HAP-1 (cell line): ENCODE data around the gene CIB4.

Source experiments
- DNase-seq, 2 experiments: peaks; one replicate each; pipeline ENCODE4 v3.0.0-alpha.2; 2016 to 2020; ENCODE audit warnings: low spot score in 2 of 2
- H3K27me3 ChIP-seq: fragments of 250-450 bp; sonication (Bioruptor Pico); 2 replicates; pipeline ENCODE4 v1.5.1; 2020; ENCODE audit warnings: low read depth, mild to moderate bottlenecking, moderate library complexity
- H3K36me3 ChIP-seq: fragments of 250-450 bp; sonication (Bioruptor Pico); replicated peaks from 2 replicates; pipeline ENCODE4 v1.5.1; 2020; ENCODE audit warnings: mild to moderate bottlenecking
- H3K4me1 ChIP-seq: fragments of 250-450 bp; sonication (Bioruptor Pico); 2 replicates; pipeline ENCODE4 v1.5.1; 2020; ENCODE audit warnings: mild to moderate bottlenecking
- H3K4me3 ChIP-seq: fragments of 250-450 bp; sonication (Bioruptor Pico); 2 replicates; pipeline ENCODE4 v1.5.1; 2020; ENCODE audit warnings: mild to moderate bottlenecking, moderate library complexity
- H3K9me3 ChIP-seq: fragments of 250-450 bp; sonication (Bioruptor Pico); 2 replicates; pipeline ENCODE4 v1.5.1; 2020; ENCODE audit warnings: mild to moderate bottlenecking, moderate library complexity
- in situ Hi-C: fragments of 300-500 bp; cut with MboI; formaldehyde crosslinking; loops from 3 replicates; pipeline ENCODE4 v1.14.3; 2020; ENCODE audit warnings: low sequenced_read_pairs, inconsistent platforms, mixed read lengths

Gene CIB4

GRCh38 chr2:26590980-26591618 is 50.1 kb downstream of the CIB4 start:
- DNase-seq: no peak
- Histone ChIP-seq H3K9me3 (no peaks in the 10 kb centered on the region), H3K27me3 (peaks cover 52% of the 10 kb centered on the region), H3K36me3 (no peaks in the 10 kb centered on the region), H3K4me1 (no peaks in the 10 kb centered on the region), H3K4me3 (no peak overlapping the region)
- in situ Hi-C loops: no loop called here

DNA sequence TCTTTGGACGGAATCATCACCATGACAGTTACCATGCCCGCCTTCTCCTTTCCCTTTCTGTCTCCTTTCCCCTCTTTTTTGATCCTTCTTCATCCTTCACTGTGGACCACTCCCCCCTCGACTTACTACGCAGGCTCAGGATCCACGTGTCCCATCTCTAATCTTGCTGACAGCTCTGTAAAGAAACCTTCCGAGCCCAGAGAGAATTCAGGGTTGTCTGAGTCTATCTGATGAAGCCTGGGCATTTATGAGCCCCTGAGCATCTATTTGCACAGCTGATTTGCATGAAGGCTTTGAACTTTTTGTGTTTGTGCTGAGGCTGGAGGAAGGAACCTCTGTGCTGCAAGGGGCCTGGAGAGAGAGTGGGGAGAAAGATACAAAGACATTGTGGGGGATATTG is 50.7 kb downstream of the CIB4 start:
- peaks cover 50% of the 10 kb centered on the region for H3K27me3 ChIP-seq
- in situ Hi-C loops: no loop called here

DNA sequence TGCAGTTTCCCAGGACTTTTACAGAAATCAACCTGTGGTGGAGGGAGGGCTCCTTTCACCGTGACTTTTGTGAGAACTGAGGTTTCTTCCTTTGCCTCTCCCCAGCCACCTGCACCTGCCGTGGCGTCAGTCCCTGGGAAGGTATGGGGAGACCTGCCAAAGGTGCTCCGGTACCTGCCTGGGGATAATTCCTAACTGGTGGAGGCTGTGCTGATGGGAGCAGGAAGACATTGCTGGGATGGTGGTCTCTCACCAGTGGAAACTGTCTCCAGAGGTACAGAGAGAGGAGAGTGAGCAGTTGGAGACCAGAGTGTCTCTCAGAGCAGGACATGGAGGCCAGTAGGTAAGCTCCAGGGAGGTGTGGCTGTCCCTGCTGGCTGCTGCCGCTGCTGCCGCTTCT is 52.6 kb downstream of the CIB4 start:
- no peak overlapping the region for H3K4me3 ChIP-seq
- no peak for DNase-seq
- H3K27me3 ChIP-seq: peaks cover 40% of the 10 kb centered on the region
- H3K9me3 ChIP-seq: no peaks in the 10 kb centered on the region
- in situ Hi-C loops: no loop called here
- no peaks in the 10 kb centered on the region for H3K4me1 ChIP-seq
- H3K36me3 ChIP-seq: no peaks in the 10 kb centered on the region

More for the DNA sequence above, 50.7 kb downstream of the CIB4 start:
- no peak for DNase-seq
- H3K9me3 ChIP-seq: no peaks in the 10 kb centered on the region
- H3K4me1 ChIP-seq: no peaks in the 10 kb centered on the region
- no peaks in the 10 kb centered on the region for H3K36me3 ChIP-seq
- H3K4me3 ChIP-seq: no peak overlapping the region

DNA sequence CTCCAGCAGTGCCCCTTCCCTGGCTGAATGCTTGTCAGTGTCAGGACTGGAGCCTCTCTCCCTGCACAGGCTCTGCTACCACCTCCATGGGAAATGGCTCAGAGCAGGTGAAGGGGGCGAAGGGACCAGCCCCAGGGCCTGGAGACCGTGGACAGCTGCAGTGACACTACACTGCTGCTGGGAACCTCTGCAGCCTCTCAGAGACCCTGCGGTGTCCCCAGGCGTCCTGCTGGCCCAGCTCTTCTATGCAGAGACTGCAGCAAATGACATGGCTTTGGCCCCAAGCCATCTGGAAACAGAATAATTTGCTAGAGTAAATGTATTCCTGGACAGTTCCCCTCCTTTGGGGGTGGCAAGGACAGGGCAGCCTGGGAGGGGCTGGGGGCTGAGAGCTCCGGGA is 53.2 kb downstream of the CIB4 start:
- no peak for DNase-seq
- in situ Hi-C loops: no loop called here
- H3K36me3 ChIP-seq: no peaks in the 10 kb centered on the region
- no peaks in the 10 kb centered on the region for H3K9me3 ChIP-seq
- H3K4me1 ChIP-seq: no peaks in the 10 kb centered on the region
- H3K4me3 ChIP-seq: no peak overlapping the region
- peaks cover 40% of the 10 kb centered on the region for H3K27me3 ChIP-seq

- Histone ChIP-seq H3K4me3 (no peak overlapping the region), H3K36me3 (no peaks in the 10 kb centered on the region), H3K9me3 (no peaks in the 10 kb centered on the region), H3K27me3 (peaks cover 60% of the 10 kb centered on the region), H3K4me1 (no peaks in the 10 kb centered on the region)
- in situ Hi-C loops: no loop called here
- DNase-seq: no peak
Measured at GRCh38 chr2:26585966-26586365, 55.2 kb downstream of the CIB4 start.

DNA sequence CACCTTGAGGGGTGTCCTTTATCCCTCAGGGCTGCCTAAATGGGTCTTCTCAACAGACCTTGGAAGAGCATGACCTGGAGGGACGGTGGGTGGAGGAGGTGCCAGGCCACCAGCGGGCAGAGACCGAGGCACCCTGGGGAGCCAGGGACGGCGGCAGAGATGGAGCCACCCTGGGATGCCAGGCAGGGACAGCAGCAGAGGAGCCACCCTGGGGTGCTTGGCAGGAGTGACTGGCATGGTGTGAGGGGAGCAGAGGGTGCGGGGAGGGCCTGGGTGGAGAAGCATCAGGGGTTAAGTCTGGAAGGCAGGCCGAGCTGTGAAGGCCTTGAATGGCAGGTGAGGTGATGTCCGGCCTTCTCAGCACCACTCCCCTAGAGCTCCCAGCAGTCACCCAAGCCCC is 56.1 kb downstream of the CIB4 start:
- H3K9me3 ChIP-seq: no peaks in the 10 kb centered on the region
- H3K4me1 ChIP-seq: no peaks in the 10 kb centered on the region
- H3K4me3 ChIP-seq: no peak overlapping the region
- DNase-seq: no peak
- in situ Hi-C loops: no loop called here
- H3K27me3 ChIP-seq: peaks cover 65% of the 10 kb centered on the region
- no peaks in the 10 kb centered on the region for H3K36me3 ChIP-seq

- Histone ChIP-seq H3K4me3 (no peak overlapping the region), H3K36me3 (no peaks in the 10 kb centered on the region), H3K4me1 (no peaks in the 10 kb centered on the region), H3K27me3 (peaks cover 67% of the 10 kb centered on the region), H3K9me3 (no peaks in the 10 kb centered on the region)
- in situ Hi-C loops: no loop called here
- DNase-seq: no peak
Measured at GRCh38 chr2:26584656-26585055, 56.5 kb downstream of the CIB4 start.

GRCh38 chr2:26584191-26584590 is 57.0 kb downstream of the CIB4 start:
- Histone ChIP-seq H3K9me3 (no peaks in the 10 kb centered on the region), H3K36me3 (no peaks in the 10 kb centered on the region), H3K4me1 (no peaks in the 10 kb centered on the region), H3K4me3 (no peak overlapping the region), H3K27me3 (peaks cover 67% of the 10 kb centered on the region)
- in situ Hi-C loops: no loop called here
- no peak for DNase-seq

DNA sequence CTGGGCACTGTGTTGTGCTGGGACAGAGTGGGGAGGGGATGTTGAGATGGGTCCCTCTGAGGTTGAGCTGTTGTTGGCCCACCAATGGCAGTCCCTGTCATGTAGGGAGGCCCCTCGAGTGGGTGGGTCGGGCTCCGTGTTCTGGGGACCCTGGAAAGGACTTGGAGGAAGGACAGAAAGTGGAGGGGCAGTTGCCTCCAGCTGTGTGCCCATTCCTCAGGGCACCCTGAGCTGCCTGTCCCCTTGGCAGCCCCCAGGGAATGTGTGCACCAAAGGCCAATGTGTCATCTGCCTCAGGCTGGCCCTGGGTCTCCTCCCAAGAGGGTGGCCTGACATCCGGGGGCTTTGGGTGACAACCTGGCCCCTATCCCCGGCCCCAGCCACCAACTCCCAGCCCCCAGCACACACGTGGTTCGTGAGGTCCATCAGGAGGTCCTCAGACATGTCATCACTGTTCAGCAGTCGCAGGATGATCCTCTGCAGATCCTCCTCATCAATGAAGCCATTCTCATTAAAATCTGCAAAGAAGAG is 57.7 kb downstream of the CIB4 start:
- in situ Hi-C loops: no loop called here
- H3K27me3 ChIP-seq: peaks cover 70% of the 10 kb centered on the region

GRCh38 chr2:26582890-26583289 is 58.3 kb downstream of the CIB4 start:
- no peak overlapping the region for H3K4me3 ChIP-seq
- no peaks in the 10 kb centered on the region for H3K36me3 ChIP-seq
- DNase-seq: no peak
- in situ Hi-C loops: no loop called here
- H3K4me1 ChIP-seq: no peaks in the 10 kb centered on the region
- H3K9me3 ChIP-seq: no peaks in the 10 kb centered on the region
- peaks cover 69% of the 10 kb centered on the region for H3K27me3 ChIP-seq

More for the DNA sequence above, 57.7 kb downstream of the CIB4 start:
- DNase-seq: no peak
- no peaks in the 10 kb centered on the region for H3K9me3 ChIP-seq
- H3K4me3 ChIP-seq: no peak overlapping the region
- H3K4me1 ChIP-seq: no peaks in the 10 kb centered on the region
- no peaks in the 10 kb centered on the region for H3K36me3 ChIP-seq

DNA sequence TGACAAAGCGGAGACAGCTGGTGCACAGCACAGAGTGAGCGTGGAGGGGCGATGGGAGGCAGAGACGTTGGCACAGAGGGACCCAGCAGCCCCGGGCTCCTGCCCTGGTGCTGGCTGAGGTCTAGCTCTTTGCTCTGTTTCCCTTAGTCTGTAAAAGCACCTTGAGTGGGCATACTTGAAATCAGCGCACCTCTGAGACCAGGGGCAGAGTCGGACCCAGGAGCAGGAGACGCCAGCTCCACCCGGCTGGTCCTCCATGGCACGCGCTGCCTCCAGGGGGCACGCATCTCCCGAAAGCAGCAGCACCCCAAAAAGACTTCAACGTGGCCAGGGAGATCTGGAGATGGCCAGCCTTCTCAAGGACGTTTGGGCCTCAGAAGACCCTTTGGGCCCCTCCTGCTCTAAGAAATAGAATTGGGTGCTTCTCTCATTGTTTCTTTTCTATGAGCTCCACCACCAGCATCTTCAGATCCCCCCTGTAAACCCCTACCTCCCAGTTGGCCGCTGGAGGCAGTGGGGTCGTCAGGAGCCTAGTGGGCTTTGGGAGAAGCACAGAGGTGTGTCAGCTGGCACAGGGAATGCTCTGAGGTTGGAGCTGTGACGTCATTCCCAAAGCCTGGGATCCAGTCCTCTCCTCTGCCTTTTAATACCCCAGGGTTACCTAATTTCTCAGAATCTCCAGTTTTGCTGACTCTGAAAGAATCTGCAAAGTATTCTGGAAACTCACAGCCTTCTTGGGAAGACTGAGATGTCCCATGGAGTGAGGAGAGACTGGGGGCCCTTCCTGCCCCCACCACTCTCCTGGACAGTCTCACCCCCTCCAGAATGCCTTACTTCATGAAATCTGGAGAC is 58.9 kb downstream of the CIB4 start:
- H3K4me3 ChIP-seq: no peak overlapping the region
- no peak for DNase-seq
- H3K9me3 ChIP-seq: no peaks in the 10 kb centered on the region
- H3K27me3 ChIP-seq: peaks cover 66% of the 10 kb centered on the region
- in situ Hi-C loops: no loop called here
- H3K36me3 ChIP-seq: no peaks in the 10 kb centered on the region
- no peaks in the 10 kb centered on the region for H3K4me1 ChIP-seq

DNA sequence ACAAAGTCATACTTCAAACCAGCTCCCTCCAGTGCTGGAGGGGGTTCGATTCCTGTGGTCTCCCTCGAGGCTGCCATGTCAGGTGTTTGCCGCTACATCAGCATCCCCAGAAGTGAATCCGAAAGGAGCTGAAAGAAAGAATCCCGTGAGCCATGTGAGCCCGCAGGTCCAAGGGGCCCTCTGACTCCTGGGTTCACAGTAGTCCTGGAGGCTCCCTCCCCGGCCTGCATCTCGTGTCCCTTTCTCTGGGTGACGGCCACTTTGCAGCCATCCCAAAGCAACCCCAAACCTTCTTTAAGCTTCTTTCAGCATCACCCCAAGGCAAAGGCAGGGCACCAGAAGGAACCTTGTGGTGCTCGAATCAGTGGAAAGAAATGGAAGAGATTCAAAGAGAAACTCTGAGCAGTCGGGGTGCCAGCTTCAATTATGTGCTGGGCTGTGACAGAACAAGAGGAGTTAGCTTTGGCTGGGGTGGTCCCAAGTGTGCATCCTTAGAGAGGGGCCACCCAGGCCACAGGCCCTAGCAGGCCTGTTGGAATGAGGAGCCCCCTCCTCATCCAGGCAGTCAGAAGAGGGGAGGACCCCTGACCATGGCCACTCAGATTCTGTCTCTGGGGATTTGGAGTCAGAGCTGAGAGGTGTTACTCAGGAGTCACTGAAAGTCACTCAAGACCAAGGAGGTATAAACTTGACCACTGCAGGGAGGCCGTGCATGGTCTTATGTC is 59.7 kb downstream of the CIB4 start:
- H3K27me3 ChIP-seq: peaks cover 61% of the 10 kb centered on the region
- DNase-seq: no peak
- H3K36me3 ChIP-seq: no peaks in the 10 kb centered on the region
- in situ Hi-C loops: no loop called here
- no peaks in the 10 kb centered on the region for H3K9me3 ChIP-seq
- no peaks in the 10 kb centered on the region for H3K4me1 ChIP-seq
- no peak overlapping the region for H3K4me3 ChIP-seq

GRCh38 chr2:26580751-26581150 is 60.4 kb downstream of the CIB4 start:
- DNase-seq: no peak
- Histone ChIP-seq H3K4me3 (no peak overlapping the region), H3K9me3 (no peaks in the 10 kb centered on the region), H3K4me1 (no peaks in the 10 kb centered on the region), H3K36me3 (no peaks in the 10 kb centered on the region), H3K27me3 (peaks cover 60% of the 10 kb centered on the region)
- in situ Hi-C loops: no loop called here

GRCh38 chr2:26580151-26580550 is 61.0 kb downstream of the CIB4 start:
- Histone ChIP-seq H3K9me3 (no peaks in the 10 kb centered on the region), H3K4me3 (no peak overlapping the region), H3K36me3 (no peaks in the 10 kb centered on the region), H3K27me3 (peaks cover 56% of the 10 kb centered on the region), H3K4me1 (no peaks in the 10 kb centered on the region)
- in situ Hi-C loops: no loop called here
- no peak for DNase-seq
